Measurements from ENCODE around the gene MYCL.

MYCL gene

DNA sequence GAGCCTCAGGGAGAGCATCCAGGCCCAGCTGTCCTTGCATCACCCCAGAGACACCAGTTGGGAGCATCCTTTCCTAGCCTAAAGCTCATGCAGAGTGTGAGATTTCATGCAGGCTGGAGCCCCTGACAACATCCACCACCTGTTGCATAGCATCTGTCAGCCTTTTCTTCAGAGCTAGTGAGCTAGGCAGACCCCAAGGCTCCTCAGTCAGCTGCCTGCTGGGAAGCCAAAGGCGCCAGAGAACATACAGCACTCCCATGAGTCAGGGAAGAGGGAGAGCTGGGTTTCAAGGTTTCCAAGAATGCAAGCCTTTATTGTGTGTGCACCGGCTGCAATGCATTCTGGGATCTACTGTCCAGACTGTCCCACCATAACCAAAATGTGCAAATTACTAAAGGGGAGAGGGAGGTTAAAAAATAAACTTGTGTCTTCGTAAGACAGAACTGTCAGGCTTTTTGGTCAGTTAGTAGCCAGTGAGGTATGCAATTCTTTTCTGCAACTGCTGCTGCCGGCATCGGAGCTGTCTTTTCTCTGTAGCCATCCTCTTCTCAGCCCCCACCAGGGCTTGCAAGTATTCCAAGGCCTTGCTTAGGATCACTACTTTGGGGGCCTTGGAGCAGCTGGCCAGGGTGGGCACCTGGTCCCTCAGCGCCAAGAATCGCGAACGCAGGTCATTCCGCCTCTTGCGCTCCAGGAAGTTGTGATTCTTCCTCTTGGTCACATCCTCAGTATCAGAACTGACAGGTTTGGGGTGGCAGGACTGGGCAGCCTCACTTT is 4.6 kb downstream of the MYCL start:
- no peaks in the 10 kb centered on the region for H3K79me2 ChIP-seq (ENCODE audit: insufficient read depth, low read length)
- H3K4me1 ChIP-seq (ENCODE audit: insufficient read depth, low read length) = peaks cover 9% of the 10 kb centered on the region
- no peak overlapping the region for H2AFZ ChIP-seq (ENCODE audit: low read depth, low read length)
- H3K27me3 ChIP-seq (ENCODE audit: insufficient read depth, low read length, poor library complexity) = peaks cover 93% of the 10 kb centered on the region
- no peak overlapping the region for H3K4me2 ChIP-seq (ENCODE audit: insufficient read depth, low read length)
- H3K9ac ChIP-seq (ENCODE audit: low read depth, low read length) = no peak overlapping the region
- no peaks in the 10 kb centered on the region for H3K9me3 ChIP-seq (ENCODE audit: insufficient read depth, low read length, severe bottlenecking)
- no peaks in the 10 kb centered on the region for H4K20me1 ChIP-seq (ENCODE audit: insufficient read depth, low read length)
- 0 out of 3 replicates have a peak, but pooled peaks have one; percentile 21 for ATAC-seq (ENCODE audit: insufficient read depth, low read depth)
- DNase-seq = no peak
- H3K27ac ChIP-seq (ENCODE audit: low read length) = no peak overlapping the region
- no peak overlapping the region for H3K4me3 ChIP-seq (ENCODE audit: low read depth in 1 of 2, low read length in 2 of 2)
- no peaks in the 10 kb centered on the region for H3K36me3 ChIP-seq (ENCODE audit: insufficient read depth, low read length)
- no peak for TF ChIP-seq EZH2 (IDR thresholded peaks at IDR 0.05; ENCODE audit: borderline replicate concordance, low read depth, low read length, severe bottlenecking)
- TF ChIP-seq, protein P1, sequence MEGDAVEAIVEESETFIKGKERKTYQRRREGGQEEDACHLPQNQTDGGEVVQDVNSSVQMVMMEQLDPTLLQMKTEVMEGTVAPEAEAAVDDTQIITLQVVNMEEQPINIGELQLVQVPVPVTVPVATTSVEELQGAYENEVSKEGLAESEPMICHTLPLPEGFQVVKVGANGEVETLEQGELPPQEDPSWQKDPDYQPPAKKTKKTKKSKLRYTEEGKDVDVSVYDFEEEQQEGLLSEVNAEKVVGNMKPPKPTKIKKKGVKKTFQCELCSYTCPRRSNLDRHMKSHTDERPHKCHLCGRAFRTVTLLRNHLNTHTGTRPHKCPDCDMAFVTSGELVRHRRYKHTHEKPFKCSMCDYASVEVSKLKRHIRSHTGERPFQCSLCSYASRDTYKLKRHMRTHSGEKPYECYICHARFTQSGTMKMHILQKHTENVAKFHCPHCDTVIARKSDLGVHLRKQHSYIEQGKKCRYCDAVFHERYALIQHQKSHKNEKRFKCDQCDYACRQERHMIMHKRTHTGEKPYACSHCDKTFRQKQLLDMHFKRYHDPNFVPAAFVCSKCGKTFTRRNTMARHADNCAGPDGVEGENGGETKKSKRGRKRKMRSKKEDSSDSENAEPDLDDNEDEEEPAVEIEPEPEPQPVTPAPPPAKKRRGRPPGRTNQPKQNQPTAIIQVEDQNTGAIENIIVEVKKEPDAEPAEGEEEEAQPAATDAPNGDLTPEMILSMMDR (IDR thresholded peaks at IDR 0.05; ENCODE audit: borderline replicate concordance, extremely low read depth, low read length, poor library complexity, severe bottlenecking) = no peak

DNA sequence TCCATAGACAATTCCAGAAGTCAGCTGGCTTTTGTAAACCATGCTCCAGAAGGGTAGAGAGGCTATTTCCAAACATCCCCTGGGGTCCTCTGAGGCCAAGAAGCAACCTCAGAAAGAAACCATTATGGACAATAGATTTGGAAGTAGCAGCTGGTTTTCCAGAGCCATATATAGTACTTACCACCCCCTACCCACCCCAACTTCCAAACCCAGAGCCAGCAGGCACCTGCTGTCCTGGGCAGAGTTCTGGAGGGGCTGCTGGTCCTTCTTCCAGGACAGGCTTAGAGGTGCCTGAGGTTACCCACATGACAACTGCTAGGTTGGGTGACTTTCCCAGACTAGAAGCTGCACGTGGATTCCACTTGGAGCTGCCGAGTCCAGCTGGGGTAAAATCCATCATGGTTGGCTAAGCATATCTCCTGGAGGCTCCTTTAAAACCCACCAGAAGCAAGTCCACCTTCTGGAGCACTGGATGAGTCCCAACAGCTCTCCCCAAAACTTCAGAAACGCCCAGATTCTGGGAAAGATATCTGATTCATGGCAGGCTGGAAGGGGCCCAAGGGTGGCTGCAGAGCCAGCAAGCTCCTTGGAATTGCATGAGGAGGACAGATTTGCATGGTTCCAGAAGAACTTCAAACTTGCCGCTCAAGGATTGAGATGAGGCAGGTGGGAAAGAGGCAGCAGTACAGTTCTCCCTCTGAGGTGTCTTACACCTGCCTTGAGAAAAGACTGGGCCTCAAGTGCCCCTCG is 5.8 kb downstream of the MYCL start:
- H4K20me1 ChIP-seq (ENCODE audit: insufficient read depth, low read length) = no peaks in the 10 kb centered on the region
- no peak overlapping the region for H3K27ac ChIP-seq (ENCODE audit: low read length)
- no peaks in the 10 kb centered on the region for H3K9me3 ChIP-seq (ENCODE audit: insufficient read depth, low read length, severe bottlenecking)
- no peak overlapping the region for H3K9ac ChIP-seq (ENCODE audit: low read depth, low read length)
- H3K27me3 ChIP-seq (ENCODE audit: insufficient read depth, low read length, poor library complexity) = peaks cover 86% of the 10 kb centered on the region
- H2AFZ ChIP-seq (ENCODE audit: low read depth, low read length) = no peak overlapping the region
- no peak overlapping the region for H3K4me3 ChIP-seq (ENCODE audit: low read depth in 1 of 2, low read length in 2 of 2)
- no peaks in the 10 kb centered on the region for H3K4me1 ChIP-seq (ENCODE audit: insufficient read depth, low read length)
- no peak for ATAC-seq (ENCODE audit: insufficient read depth, low read depth)
- no peak for TF ChIP-seq EZH2 (IDR thresholded peaks at IDR 0.05; ENCODE audit: borderline replicate concordance, low read depth, low read length, severe bottlenecking)
- TF ChIP-seq, protein P1 (IDR thresholded peaks at IDR 0.05; ENCODE audit: borderline replicate concordance, extremely low read depth, low read length, poor library complexity, severe bottlenecking) = no peak
- DNase-seq = no peak
- no peaks in the 10 kb centered on the region for H3K79me2 ChIP-seq (ENCODE audit: insufficient read depth, low read length)
- H3K4me2 ChIP-seq (ENCODE audit: insufficient read depth, low read length) = no peak overlapping the region
- H3K36me3 ChIP-seq (ENCODE audit: insufficient read depth, low read length) = no peaks in the 10 kb centered on the region

DNA sequence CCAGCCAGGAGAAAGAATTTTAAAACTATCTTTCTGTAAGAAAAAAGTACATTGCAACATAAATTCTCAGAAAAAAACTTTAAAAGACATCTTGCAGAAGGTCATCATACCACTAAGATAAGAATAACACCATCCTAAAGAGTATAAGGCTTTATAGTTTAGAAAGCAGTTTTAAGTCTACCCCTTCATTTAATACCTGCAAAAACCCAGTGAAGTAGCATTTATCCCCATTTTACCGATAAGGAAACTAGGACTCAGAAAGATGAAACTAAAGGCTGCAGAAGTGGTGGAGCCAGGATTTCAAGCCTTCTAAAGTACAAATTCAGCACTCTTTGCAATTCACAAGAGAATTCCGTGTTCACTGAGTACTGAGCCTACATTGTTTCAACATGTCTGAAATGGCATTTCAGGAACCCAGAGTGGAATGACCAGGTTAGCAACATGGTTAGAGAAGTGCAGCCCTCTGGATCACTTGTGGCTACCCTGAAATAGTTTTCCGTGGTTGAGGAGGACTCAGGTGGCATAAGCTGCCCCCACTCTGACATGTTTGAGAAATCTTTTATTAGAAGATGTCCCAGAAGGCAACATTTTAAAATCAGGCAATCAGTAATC is 6.7 kb downstream of the MYCL start:
- ATAC-seq (ENCODE audit: insufficient read depth, low read depth) (no peak), DNase-seq (no peak)
- H3K4me2 ChIP-seq (ENCODE audit: insufficient read depth, low read length) = no peak overlapping the region
- no peak overlapping the region for H3K27ac ChIP-seq (ENCODE audit: low read length)
- H3K4me1 ChIP-seq (ENCODE audit: insufficient read depth, low read length) = no peaks in the 10 kb centered on the region
- no peaks in the 10 kb centered on the region for H3K79me2 ChIP-seq (ENCODE audit: insufficient read depth, low read length)
- no peaks in the 10 kb centered on the region for H3K9me3 ChIP-seq (ENCODE audit: insufficient read depth, low read length, severe bottlenecking)
- no peak overlapping the region for H3K9ac ChIP-seq (ENCODE audit: low read depth, low read length)
- H3K36me3 ChIP-seq (ENCODE audit: insufficient read depth, low read length) = no peaks in the 10 kb centered on the region
- no peak overlapping the region for H3K4me3 ChIP-seq (ENCODE audit: low read depth in 1 of 2, low read length in 2 of 2)
- TF ChIP-seq EZH2 (IDR thresholded peaks at IDR 0.05; ENCODE audit: borderline replicate concordance, low read depth, low read length, severe bottlenecking) = no peak
- no peak overlapping the region for H2AFZ ChIP-seq (ENCODE audit: low read depth, low read length)
- peaks cover 77% of the 10 kb centered on the region for H3K27me3 ChIP-seq (ENCODE audit: insufficient read depth, low read length, poor library complexity)
- no peaks in the 10 kb centered on the region for H4K20me1 ChIP-seq (ENCODE audit: insufficient read depth, low read length)

All from DND-41 (cell line).